ENCODE measurements around the gene BSN. TPM values are rescaled to one million over a fixed set of nuclear protein-coding genes. Genes with fewer than 3 reads are reported as not detected.

BSN gene
- polyA plus RNA-seq, 1 donor (not counting 4 experiments of a cell fraction or from before 2014, with no cell fraction given) = under 0.01 TPM

GRCh38 chr3:49530231-49530630 lies 24.0 kb upstream of the BSN start:
- Histone ChIP-seq H3K27ac (ENCODE audit: control insufficient read depth, insufficient read depth, low read length) (no peak overlapping the region), H3K79me2 (ENCODE audit: control insufficient read depth, insufficient read depth, low read length) (no peaks in the 10 kb centered on the region), H4K20me1 (ENCODE audit: control insufficient read depth, extremely low read depth, insufficient read depth, low read length) (no peaks in the 10 kb centered on the region), H3K36me3 (ENCODE audit: control insufficient read depth in 2 of 2, extremely low read depth in 1 of 2, insufficient read depth in 2 of 2, low read length in 2 of 2) (peaks cover 16 to 19% of the 10 kb centered on the region in 2 experiments), H3K4me1 (ENCODE audit: control insufficient read depth, extremely low read depth, insufficient read depth, low read length) (peaks cover under 1% of the 10 kb centered on the region), H3K27me3 (ENCODE audit: control insufficient read depth, extremely low read depth, insufficient read depth, low read length) (no peaks in the 10 kb centered on the region), H3K9me3 (ENCODE audit: control insufficient read depth, low read depth, low read length) (no peaks in the 10 kb centered on the region), H3K4me3 (ENCODE audit: control insufficient read depth in 2 of 3, extremely low read depth in 1 of 3, insufficient read depth in 2 of 3, low read depth in 1 of 3, low read length in 3 of 3) (no peak overlapping the region), H3K9me1 (ENCODE audit: control insufficient read depth, extremely low read depth, insufficient read depth, low read length) (peaks cover 2% of the 10 kb centered on the region), H2AFZ (ENCODE audit: control insufficient read depth, low read length) (no peak overlapping the region), H3K9ac (ENCODE audit: control insufficient read depth, extremely low read depth, insufficient read depth, low read length) (no peak overlapping the region), H3K4me2 (ENCODE audit: control insufficient read depth, extremely low read depth, insufficient read depth, low read depth, low read length) (no peak overlapping the region)
- dilution Hi-C loops (cut with MboI; ENCODE audit: extremely low pct_ligation_motif_present, low sequenced_read_pairs) = no loop called here
- no peak for TF ChIP-seq CTCF (optimal IDR thresholded peaks at IDR 0.05 in 1 of 3, IDR thresholded peaks at IDR 0.05 in 1 of 3, conservative IDR thresholded peaks at IDR 0.05 in 1 of 3; ENCODE audit: extremely low read depth in 1 of 3, insufficient read depth in 2 of 3, low read length in 3 of 3)
- TF ChIP-seq EZH2 (IDR thresholded peaks at IDR 0.05; ENCODE audit: low read length) = no peak
- FAIRE-seq = peak; percentile 49
- DNase-seq (ENCODE audit: low read depth, low spot score) = no peak

GRCh38 chr3:49530701-49531100 lies 23.6 kb upstream of the BSN start:
- H3K27me3 ChIP-seq (ENCODE audit: control insufficient read depth, extremely low read depth, insufficient read depth, low read length) = no peaks in the 10 kb centered on the region
- no peak for FAIRE-seq
- dilution Hi-C loops (cut with MboI; ENCODE audit: extremely low pct_ligation_motif_present, low sequenced_read_pairs) = no loop called here
- H3K4me2 ChIP-seq (ENCODE audit: control insufficient read depth, extremely low read depth, insufficient read depth, low read depth, low read length) = no peak overlapping the region
- no peak for TF ChIP-seq EZH2 (IDR thresholded peaks at IDR 0.05; ENCODE audit: low read length)
- no peak for TF ChIP-seq CTCF (optimal IDR thresholded peaks at IDR 0.05 in 1 of 3, IDR thresholded peaks at IDR 0.05 in 1 of 3, conservative IDR thresholded peaks at IDR 0.05 in 1 of 3; ENCODE audit: extremely low read depth in 1 of 3, insufficient read depth in 2 of 3, low read length in 3 of 3)
- no peak overlapping the region for H2AFZ ChIP-seq (ENCODE audit: control insufficient read depth, low read length)
- DNase-seq (ENCODE audit: low read depth, low spot score) = no peak
- H3K9me1 ChIP-seq (ENCODE audit: control insufficient read depth, extremely low read depth, insufficient read depth, low read length) = peaks cover 2% of the 10 kb centered on the region
- H3K36me3 ChIP-seq (ENCODE audit: control insufficient read depth in 2 of 2, extremely low read depth in 1 of 2, insufficient read depth in 2 of 2, low read length in 2 of 2) = peaks cover 16 to 19% of the 10 kb centered on the region in 2 experiments
- H3K27ac ChIP-seq (ENCODE audit: control insufficient read depth, insufficient read depth, low read length) = no peak overlapping the region
- no peaks in the 10 kb centered on the region for H3K9me3 ChIP-seq (ENCODE audit: control insufficient read depth, low read depth, low read length)
- H3K9ac ChIP-seq (ENCODE audit: control insufficient read depth, extremely low read depth, insufficient read depth, low read length) = no peak overlapping the region
- no peaks in the 10 kb centered on the region for H3K79me2 ChIP-seq (ENCODE audit: control insufficient read depth, insufficient read depth, low read length)
- no peaks in the 10 kb centered on the region for H3K4me1 ChIP-seq (ENCODE audit: control insufficient read depth, extremely low read depth, insufficient read depth, low read length)
- no peaks in the 10 kb centered on the region for H4K20me1 ChIP-seq (ENCODE audit: control insufficient read depth, extremely low read depth, insufficient read depth, low read length)
- H3K4me3 ChIP-seq (ENCODE audit: control insufficient read depth in 2 of 3, extremely low read depth in 1 of 3, insufficient read depth in 2 of 3, low read depth in 1 of 3, low read length in 3 of 3) = no peak overlapping the region
